H9 (cell line): ENCODE measurements around the gene PLEKHG7. TPM values are rescaled to one million over a fixed set of nuclear protein-coding genes. Genes with fewer than 3 reads are reported as not detected.

Experiments used
- DNase-seq: peaks from one replicate; pipeline ENCODE4 v3.0.0-alpha.2; 2017
- H2AFZ ChIP-seq: one replicate; pipeline ENCODE4 v1.6.1; 2013; ENCODE audit warnings: mild to moderate bottlenecking, low read length, control low read depth, moderate library complexity
- H2AK5ac ChIP-seq: 2 replicates; pipeline ENCODE4 v1.6.1; 2013; ENCODE audit warnings: low read length, control low read depth, mixed read lengths; ENCODE audit not compliant: insufficient read length
- H2BK120ac ChIP-seq: one replicate; pipeline ENCODE4 v1.6.1; 2013; ENCODE audit warnings: low read depth, mild to moderate bottlenecking, low read length, control low read depth, inconsistent platforms; ENCODE audit not compliant: poor library complexity, severe bottlenecking
- H2BK12ac ChIP-seq: 2 replicates; pipeline ENCODE4 v1.6.1; 2013; ENCODE audit warnings: low read length, control low read depth, mixed read lengths, low read depth; ENCODE audit not compliant: insufficient read length
- H2BK15ac ChIP-seq: 2 replicates; pipeline ENCODE4 v1.6.1; 2013; ENCODE audit warnings: low read depth, low read length, control low read depth
- H2BK20ac ChIP-seq: one replicate; pipeline ENCODE4 v1.6.1; 2013; ENCODE audit warnings: low read depth, mild to moderate bottlenecking, low read length, control low read depth, inconsistent platforms; ENCODE audit not compliant: poor library complexity, severe bottlenecking
- H2BK5ac ChIP-seq: 2 replicates; pipeline ENCODE4 v1.6.1; 2013; ENCODE audit warnings: low read length, control low read depth, mixed read lengths; ENCODE audit not compliant: insufficient read length
- H3K14ac ChIP-seq: 2 replicates; pipeline ENCODE4 v1.6.1; 2013; ENCODE audit warnings: low read length, control low read depth; ENCODE audit not compliant: insufficient read depth
- H3K18ac ChIP-seq: 2 replicates; pipeline ENCODE4 v1.6.1; 2013; ENCODE audit warnings: low read depth, mild to moderate bottlenecking, mixed read lengths, low read length, control low read depth; ENCODE audit not compliant: insufficient read length
- H3K23ac ChIP-seq: 2 replicates; pipeline ENCODE4 v1.6.1; 2013; ENCODE audit warnings: low read length, control low read depth, mixed read lengths, low read depth; ENCODE audit not compliant: insufficient read length
- H3K23me2 ChIP-seq: 2 replicates; pipeline ENCODE4 v1.6.1; 2013; ENCODE audit warnings: low read depth, mild to moderate bottlenecking, mixed read lengths, low read length, control low read depth; ENCODE audit not compliant: insufficient read length, poor library complexity, severe bottlenecking
- H3K27ac ChIP-seq: 2 replicates; pipeline ENCODE4 v1.5.1; 2013; ENCODE audit warnings: low read length, control low read depth, mixed read lengths, low read depth; ENCODE audit not compliant: insufficient read length
- H3K27me3 ChIP-seq: 2 replicates; pipeline ENCODE4 v1.6.1; 2013; ENCODE audit warnings: low read length, control low read depth, inconsistent platforms; ENCODE audit not compliant: insufficient read depth
- H3K4ac ChIP-seq: 2 replicates; pipeline ENCODE4 v1.6.1; 2013; ENCODE audit warnings: low read depth, mild to moderate bottlenecking, control low read depth, inconsistent platforms, low read length, moderate library complexity
- H3K4me1 ChIP-seq: 2 replicates; pipeline ENCODE4 v1.6.1; 2013; ENCODE audit warnings: low read length, control low read depth, inconsistent platforms; ENCODE audit not compliant: insufficient read depth
- H3K4me2 ChIP-seq: 2 replicates; pipeline ENCODE4 v1.6.1; 2013; ENCODE audit warnings: low read length, control low read depth, mixed read lengths; ENCODE audit not compliant: insufficient read length, insufficient read depth
- H3K56ac ChIP-seq: 2 replicates; pipeline ENCODE4 v1.6.1; 2013; ENCODE audit warnings: low read depth, mild to moderate bottlenecking, mixed read lengths, low read length, control low read depth; ENCODE audit not compliant: insufficient read length
- H3K79me1 ChIP-seq: 2 replicates; pipeline ENCODE4 v1.6.1; 2013; ENCODE audit warnings: low read depth, mild to moderate bottlenecking, moderate library complexity, low read length, control low read depth, inconsistent platforms; ENCODE audit not compliant: insufficient read depth, poor library complexity, severe bottlenecking
- H3K79me2 ChIP-seq: 2 replicates; pipeline ENCODE4 v1.6.1; 2013; ENCODE audit warnings: low read length, control low read depth, inconsistent platforms; ENCODE audit not compliant: insufficient read depth
- H3K9ac ChIP-seq: 2 replicates; pipeline ENCODE4 v1.6.1; 2013; ENCODE audit warnings: low read length, control low read depth, mixed read lengths; ENCODE audit not compliant: insufficient read length; ENCODE audit errors: extremely low read depth
- H3K9me3 ChIP-seq: one replicate; pipeline ENCODE4 v1.6.1; 2013; ENCODE audit warnings: low read depth, low read length, inconsistent platforms; ENCODE audit not compliant: control insufficient read depth
- H3T11ph ChIP-seq: one replicate; pipeline ENCODE4 v1.6.1; 2013; ENCODE audit warnings: mild to moderate bottlenecking, low read length, control low read depth, inconsistent platforms
- H4K20me1 ChIP-seq: one replicate; pipeline ENCODE4 v1.6.1; 2013; ENCODE audit not compliant: control insufficient read depth, insufficient read length, insufficient read depth
- H4K5ac ChIP-seq: 2 replicates; pipeline ENCODE4 v1.6.1; 2013; ENCODE audit warnings: low read depth, mild to moderate bottlenecking, mixed read lengths, low read length, control low read depth; ENCODE audit not compliant: insufficient read length
- H4K8ac ChIP-seq: replicated peaks from 2 replicates; pipeline ENCODE4 v1.6.1; 2013; ENCODE audit warnings: low read length, control low read depth, mixed read lengths, low read depth; ENCODE audit not compliant: insufficient read length
- H4K91ac ChIP-seq: 2 replicates; pipeline ENCODE4 v1.6.1; 2013; ENCODE audit warnings: low read depth, mild to moderate bottlenecking, moderate library complexity, mixed read lengths, low read length, control low read depth; ENCODE audit not compliant: insufficient read length
- H3K27ac Mint-ChIP-seq, 3 experiments: 2 replicates in 2 of 3; 3 replicates in 1 of 3; pipeline ENCODE4 v1.8.0; 2020 to 2021; ENCODE audit warnings: mixed read lengths in 3 of 3, mild to moderate bottlenecking in 1 of 3, moderate library complexity in 1 of 3
- H3K27me3 Mint-ChIP-seq: 2 replicates; pipeline ENCODE4 v1.8.0; 2021; ENCODE audit warnings: low read depth, mild to moderate bottlenecking, moderate library complexity, mixed read lengths
- H3K36me3 Mint-ChIP-seq, 3 experiments: 2 replicates in 2 of 3; 3 replicates in 1 of 3; pipeline ENCODE4 v1.8.0; 2020 to 2021; ENCODE audit warnings: low read depth in 3 of 3, mixed read lengths in 3 of 3; ENCODE audit not compliant: insufficient read depth in 1 of 3
- H3K4me1 Mint-ChIP-seq, 2 experiments: 2 replicates each; pipeline ENCODE4 v1.8.0; 2020; ENCODE audit warnings: mixed read lengths in 2 of 2
- H3K4me3 Mint-ChIP-seq, 2 experiments: 2 replicates in 1 of 2; 3 replicates in 1 of 2; pipeline ENCODE4 v1.8.0; 2020 to 2021; ENCODE audit warnings: mild to moderate bottlenecking in 2 of 2, mixed read lengths in 2 of 2, moderate library complexity in 1 of 2
- H3K9me3 Mint-ChIP-seq, 2 experiments: 2 replicates in 1 of 2; 3 replicates in 1 of 2; pipeline ENCODE4 v1.8.0; 2020; ENCODE audit warnings: mild to moderate bottlenecking in 2 of 2, mixed read lengths in 2 of 2, moderate library complexity in 1 of 2
- WGBS: extraction: QIAGEN DNeasy Blood & Tissue Kit; methylation state at CpG from one replicate; pipeline ENCODE4 v1.1.7; 2013; ENCODE audit warnings: missing lambda C conversion rate, low lambda C conversion rate, mixed read lengths; ENCODE audit not compliant: insufficient read length; ENCODE audit errors: extremely low coverage; 5-methylcytosine and 5-hydroxymethylcytosine counted together
- total RNA-seq: library from RNA; stranded (reverse); gene quantifications from 2 replicates; pipeline ENCODE4 v1.2.1, GENCODE V29; 2021
- TF ChIP-seq, protein P1 (sequence below): fragments of 200-600 bp; sonication (generic); conservative IDR thresholded peaks from 3 replicates; pipeline ENCODE4 v1.8.0; 2021; ENCODE audit warnings: antibody characterized with exemption, mild to moderate bottlenecking

Gene PLEKHG7
- total RNA-seq, 1 experiment from 2014 or later, result not detected

- DNase-seq, result no peak
- Histone ChIP-seq H3K79me1 (no peaks in the 10 kb centered on the region), H3K4ac (no peak overlapping the region), H3T11ph (no peak overlapping the region), H4K20me1 (no peaks in the 10 kb centered on the region), H3K23me2 (no peaks in the 10 kb centered on the region), H3K23ac (no peak overlapping the region), H3K27ac (no peak overlapping the region), H2BK15ac (no peak overlapping the region), H4K5ac (no peak overlapping the region), H3K79me2 (no peaks in the 10 kb centered on the region), H3K4me1 (no peaks in the 10 kb centered on the region; the same call in 1 of the 2 replicates), H2BK12ac (no peak overlapping the region), H2BK20ac (no peak overlapping the region), H3K27me3 (no peaks in the 10 kb centered on the region), H3K56ac (no peak overlapping the region), H2AK5ac (no peak overlapping the region), H2BK120ac (no peak overlapping the region), H3K14ac (no peak overlapping the region), H3K4me2 (no peak overlapping the region), H3K9ac (no peak overlapping the region), H2AFZ (no peak overlapping the region), H3K18ac (no peak overlapping the region), H3K9me3 (no peaks in the 10 kb centered on the region), H4K91ac (no peak overlapping the region), H4K8ac (no peak overlapping the region), H2BK5ac (no peak overlapping the region)
- Mint-ChIP-seq H3K27ac (no peak overlapping the region), H3K27me3 (no peaks in the 10 kb centered on the region), H3K4me3 (no peak overlapping the region), H3K4me1 (peaks cover 13 to 15% of the 10 kb centered on the region in 2 experiments), H3K36me3 (peaks cover 0 to 11% (median 8%) of the 10 kb centered on the region in 3 experiments; a peak in 6 of 7 replicates), H3K9me3 (peaks cover 10 to 25% of the 10 kb centered on the region in 2 experiments; a peak in 4 of 5 replicates)
- no CpG with 5 or more reads among the region's 5 CpGs for WGBS
- TF ChIP-seq, protein P1, sequence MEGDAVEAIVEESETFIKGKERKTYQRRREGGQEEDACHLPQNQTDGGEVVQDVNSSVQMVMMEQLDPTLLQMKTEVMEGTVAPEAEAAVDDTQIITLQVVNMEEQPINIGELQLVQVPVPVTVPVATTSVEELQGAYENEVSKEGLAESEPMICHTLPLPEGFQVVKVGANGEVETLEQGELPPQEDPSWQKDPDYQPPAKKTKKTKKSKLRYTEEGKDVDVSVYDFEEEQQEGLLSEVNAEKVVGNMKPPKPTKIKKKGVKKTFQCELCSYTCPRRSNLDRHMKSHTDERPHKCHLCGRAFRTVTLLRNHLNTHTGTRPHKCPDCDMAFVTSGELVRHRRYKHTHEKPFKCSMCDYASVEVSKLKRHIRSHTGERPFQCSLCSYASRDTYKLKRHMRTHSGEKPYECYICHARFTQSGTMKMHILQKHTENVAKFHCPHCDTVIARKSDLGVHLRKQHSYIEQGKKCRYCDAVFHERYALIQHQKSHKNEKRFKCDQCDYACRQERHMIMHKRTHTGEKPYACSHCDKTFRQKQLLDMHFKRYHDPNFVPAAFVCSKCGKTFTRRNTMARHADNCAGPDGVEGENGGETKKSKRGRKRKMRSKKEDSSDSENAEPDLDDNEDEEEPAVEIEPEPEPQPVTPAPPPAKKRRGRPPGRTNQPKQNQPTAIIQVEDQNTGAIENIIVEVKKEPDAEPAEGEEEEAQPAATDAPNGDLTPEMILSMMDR, result no peak
These were observed 7.7 kb upstream of the PLEKHG7 start for GRCh38 chr12:92695056-92695455.
